ENCODE measurements around the gene MRPL52. TPM values are rescaled to one million over a fixed set of nuclear protein-coding genes. Genes with fewer than 3 reads are reported as not detected.

Gene MRPL52
- total RNA-seq, 2 donors from 2014 or later, result 192 to 204 TPM

DNA sequence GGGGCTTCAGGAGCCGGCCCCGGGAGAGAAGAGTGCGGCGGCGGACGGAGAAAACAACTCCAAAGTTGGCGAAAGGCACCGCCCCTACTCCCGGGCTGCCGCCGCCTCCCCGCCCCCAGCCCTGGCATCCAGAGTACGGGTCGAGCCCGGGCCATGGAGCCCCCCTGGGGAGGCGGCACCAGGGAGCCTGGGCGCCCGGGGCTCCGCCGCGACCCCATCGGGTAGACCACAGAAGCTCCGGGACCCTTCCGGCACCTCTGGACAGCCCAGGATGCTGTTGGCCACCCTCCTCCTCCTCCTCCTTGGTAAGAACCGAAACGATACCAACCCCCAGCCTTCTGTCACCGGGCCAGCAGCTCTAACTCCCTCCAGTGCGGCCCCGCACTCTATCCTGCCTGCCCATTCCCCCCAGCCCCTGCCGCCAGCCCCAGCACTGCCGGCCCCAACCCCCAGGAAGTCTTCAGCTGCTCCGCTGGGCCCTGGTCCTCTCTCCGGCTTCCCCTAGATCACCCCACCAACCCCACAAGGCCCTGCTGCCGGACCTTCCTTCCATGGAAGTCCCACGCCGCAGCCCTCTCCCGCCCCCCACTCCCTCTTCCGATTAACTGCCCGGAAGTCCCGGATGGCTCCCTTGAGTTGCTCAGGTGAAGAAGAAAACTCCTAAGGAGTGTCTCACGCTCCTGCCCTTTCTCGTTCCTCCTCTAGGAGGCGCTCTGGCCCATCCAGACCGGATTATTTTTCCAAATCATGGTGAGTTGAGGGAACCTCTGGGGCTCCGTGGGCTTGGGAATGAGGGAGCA is 42.5 kb downstream of the MRPL52 start:
- WGBS, 2 experiments (ENCODE audit: insufficient coverage in 1 of 2, insufficient read length in 1 of 2), result 0 to 1% methylated on average over 24 to 45 of the region's 45 CpGs
- H3K27ac Mint-ChIP-seq, result peak overlapping the region; percentile 59

GRCh38 chr14:22872833-22873520 is 43.3 kb downstream of the MRPL52 start:
- peak overlapping the region; percentile 84 for H3K9ac ChIP-seq (ENCODE audit: extremely low read depth, low read length, poor library complexity, severe bottlenecking)
- DNase-seq, result no peak

More for the DNA sequence above, 42.5 kb downstream of the MRPL52 start:
- Mint-ChIP-seq H3K9me3 (no peaks in the 10 kb centered on the region), H3K4me1 (peaks cover 12% of the 10 kb centered on the region), H3K4me3 (peak overlapping the region; percentile 74), H3K27me3 (ENCODE audit: insufficient read depth) (no peaks in the 10 kb centered on the region), H3K36me3 (ENCODE audit: low read depth) (peaks cover 20% of the 10 kb centered on the region)
- Histone ChIP-seq H3K9ac (ENCODE audit: extremely low read depth, low read length, poor library complexity, severe bottlenecking) (peak overlapping the region; percentile 84), H3K9me3 (ENCODE audit: control insufficient read depth, low read length) (no peaks in the 10 kb centered on the region), H3K27me3 (ENCODE audit: control insufficient read depth, insufficient read depth, low read length, poor library complexity, severe bottlenecking) (no peaks in the 10 kb centered on the region), H3K4me3 (ENCODE audit: low read length) (peak overlapping the region; percentile 82), H3K36me3 (ENCODE audit: control insufficient read depth, insufficient read depth, low read length) (peaks cover 32% of the 10 kb centered on the region), H3K27ac (ENCODE audit: low read depth, low read length) (peak overlapping the region; percentile 44), H3K4me1 (ENCODE audit: control insufficient read depth, insufficient read depth, low read length) (peaks cover 2% of the 10 kb centered on the region)
- peak; percentile 97 for DNase-seq
- TF ChIP-seq, protein P1, sequence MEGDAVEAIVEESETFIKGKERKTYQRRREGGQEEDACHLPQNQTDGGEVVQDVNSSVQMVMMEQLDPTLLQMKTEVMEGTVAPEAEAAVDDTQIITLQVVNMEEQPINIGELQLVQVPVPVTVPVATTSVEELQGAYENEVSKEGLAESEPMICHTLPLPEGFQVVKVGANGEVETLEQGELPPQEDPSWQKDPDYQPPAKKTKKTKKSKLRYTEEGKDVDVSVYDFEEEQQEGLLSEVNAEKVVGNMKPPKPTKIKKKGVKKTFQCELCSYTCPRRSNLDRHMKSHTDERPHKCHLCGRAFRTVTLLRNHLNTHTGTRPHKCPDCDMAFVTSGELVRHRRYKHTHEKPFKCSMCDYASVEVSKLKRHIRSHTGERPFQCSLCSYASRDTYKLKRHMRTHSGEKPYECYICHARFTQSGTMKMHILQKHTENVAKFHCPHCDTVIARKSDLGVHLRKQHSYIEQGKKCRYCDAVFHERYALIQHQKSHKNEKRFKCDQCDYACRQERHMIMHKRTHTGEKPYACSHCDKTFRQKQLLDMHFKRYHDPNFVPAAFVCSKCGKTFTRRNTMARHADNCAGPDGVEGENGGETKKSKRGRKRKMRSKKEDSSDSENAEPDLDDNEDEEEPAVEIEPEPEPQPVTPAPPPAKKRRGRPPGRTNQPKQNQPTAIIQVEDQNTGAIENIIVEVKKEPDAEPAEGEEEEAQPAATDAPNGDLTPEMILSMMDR (conservative IDR thresholded peaks at IDR 0.05), result peak; percentile 97

DNA sequence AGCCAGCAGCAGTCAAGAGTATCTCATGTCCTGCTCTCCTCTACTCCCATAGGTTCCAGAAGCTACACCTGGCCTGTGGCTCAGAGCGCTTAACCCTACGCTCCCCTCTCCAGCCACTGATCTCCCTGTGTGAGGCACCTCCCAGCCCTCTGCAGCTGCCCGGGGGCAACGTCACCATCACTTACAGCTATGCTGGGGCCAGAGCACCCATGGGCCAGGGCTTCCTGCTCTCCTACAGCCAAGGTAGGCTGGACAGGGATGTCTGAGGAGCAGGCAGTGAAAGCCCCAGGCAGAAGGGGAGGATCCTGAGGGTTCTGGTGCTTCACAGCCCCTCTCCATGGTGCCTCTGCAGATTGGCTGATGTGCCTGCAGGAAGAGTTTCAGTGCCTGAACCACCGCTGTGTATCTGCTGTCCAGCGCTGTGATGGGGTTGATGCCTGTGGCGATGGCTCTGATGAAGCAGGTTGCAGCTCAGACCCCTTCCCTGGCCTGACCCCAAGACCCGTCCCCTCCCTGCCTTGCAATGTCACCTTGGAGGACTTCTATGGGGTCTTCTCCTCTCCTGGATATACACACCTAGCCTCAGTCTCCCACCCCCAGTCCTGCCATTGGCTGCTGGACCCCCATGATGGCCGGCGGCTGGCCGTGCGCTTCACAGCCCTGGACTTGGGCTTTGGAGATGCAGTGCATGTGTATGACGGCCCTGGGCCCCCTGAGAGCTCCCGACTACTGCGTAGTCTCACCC is 45.5 kb downstream of the MRPL52 start:
- no peak overlapping the region for H3K27ac Mint-ChIP-seq
- H3K27ac ChIP-seq (ENCODE audit: low read depth, low read length), result no peak overlapping the region
- TF ChIP-seq, protein P1 (conservative IDR thresholded peaks at IDR 0.05), result no peak
- peaks cover 17% of the 10 kb centered on the region for H3K4me1 Mint-ChIP-seq
- H3K4me3 ChIP-seq (ENCODE audit: low read length), result no peak overlapping the region
- peaks cover 2% of the 10 kb centered on the region for H3K4me1 ChIP-seq (ENCODE audit: control insufficient read depth, insufficient read depth, low read length)
- peaks cover 2% of the 10 kb centered on the region for H3K27me3 Mint-ChIP-seq (ENCODE audit: insufficient read depth)
- H3K9me3 Mint-ChIP-seq, result no peaks in the 10 kb centered on the region
- no peak for DNase-seq
- no peak overlapping the region for H3K9ac ChIP-seq (ENCODE audit: extremely low read depth, low read length, poor library complexity, severe bottlenecking)
- H3K36me3 Mint-ChIP-seq (ENCODE audit: low read depth), result peaks cover 28% of the 10 kb centered on the region
- peaks cover 36% of the 10 kb centered on the region for H3K36me3 ChIP-seq (ENCODE audit: control insufficient read depth, insufficient read depth, low read length)
- no peaks in the 10 kb centered on the region for H3K27me3 ChIP-seq (ENCODE audit: control insufficient read depth, insufficient read depth, low read length, poor library complexity, severe bottlenecking)
- no peaks in the 10 kb centered on the region for H3K9me3 ChIP-seq (ENCODE audit: control insufficient read depth, low read length)
- H3K4me3 Mint-ChIP-seq, result no peak overlapping the region
- 96 to 98% methylated on average over 14 to 15 of the region's 15 CpGs for WGBS, 2 experiments (ENCODE audit: insufficient coverage in 1 of 2, insufficient read length in 1 of 2)

More at GRCh38 chr14:22872833-22873520, 43.3 kb downstream of the MRPL52 start:
- H3K9me3 Mint-ChIP-seq, result no peaks in the 10 kb centered on the region
- 43 to 69% methylated on average over 3 to 10 of the region's 10 CpGs for WGBS, 2 experiments (ENCODE audit: insufficient coverage in 1 of 2, insufficient read length in 1 of 2)
- Histone ChIP-seq H3K9me3 (ENCODE audit: control insufficient read depth, low read length) (no peaks in the 10 kb centered on the region), H3K36me3 (ENCODE audit: control insufficient read depth, insufficient read depth, low read length) (peaks cover 32% of the 10 kb centered on the region), H3K4me1 (ENCODE audit: control insufficient read depth, insufficient read depth, low read length) (peaks cover 2% of the 10 kb centered on the region), H3K27ac (ENCODE audit: low read depth, low read length) (no peak overlapping the region), H3K27me3 (ENCODE audit: control insufficient read depth, insufficient read depth, low read length, poor library complexity, severe bottlenecking) (no peaks in the 10 kb centered on the region), H3K4me3 (ENCODE audit: low read length) (peak overlapping the region; percentile 82)
- H3K36me3 Mint-ChIP-seq (ENCODE audit: low read depth), result peaks cover 25% of the 10 kb centered on the region
- H3K27ac Mint-ChIP-seq, result peak overlapping the region; percentile 59
- peaks cover 1% of the 10 kb centered on the region for H3K27me3 Mint-ChIP-seq (ENCODE audit: insufficient read depth)
- peaks cover 12% of the 10 kb centered on the region for H3K4me1 Mint-ChIP-seq
- TF ChIP-seq, protein P1 (conservative IDR thresholded peaks at IDR 0.05), result no peak
- peak overlapping the region; percentile 74 for H3K4me3 Mint-ChIP-seq
